ENCODE results near the gene NCAPG.
"Not testable (repeated sequence)": the region's sequence is repeated elsewhere in the genome, so short reads cannot be mapped to it uniquely, and the experiment has no call there.

NCAPG gene

DNA sequence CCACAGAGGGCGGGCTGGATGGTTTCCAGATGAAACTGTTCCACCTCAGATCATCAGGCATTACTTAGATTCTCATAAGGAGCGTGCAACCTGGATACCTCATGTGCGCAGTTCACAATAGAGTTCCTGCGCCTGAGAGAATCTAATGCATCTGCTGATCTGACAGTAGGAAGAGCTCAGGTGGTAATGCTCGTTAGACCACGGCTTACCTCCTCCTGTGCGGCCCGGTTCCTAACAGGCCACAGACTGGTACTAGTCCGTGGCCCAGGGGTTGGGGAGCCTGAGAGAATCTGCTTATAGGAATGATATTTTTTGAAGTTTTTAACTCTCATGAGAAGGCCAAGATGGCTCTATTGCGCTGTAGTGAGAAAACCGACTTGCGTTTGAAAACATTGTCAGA lies 5.4 kb downstream of the NCAPG start:
- peaks cover 15% of the 10 kb centered on the region for H3K36me3 Mint-ChIP-seq (ENCODE audit: low read depth)
- peaks cover 22% of the 10 kb centered on the region for H3K4me1 Mint-ChIP-seq
- TF ChIP-seq, protein P1, sequence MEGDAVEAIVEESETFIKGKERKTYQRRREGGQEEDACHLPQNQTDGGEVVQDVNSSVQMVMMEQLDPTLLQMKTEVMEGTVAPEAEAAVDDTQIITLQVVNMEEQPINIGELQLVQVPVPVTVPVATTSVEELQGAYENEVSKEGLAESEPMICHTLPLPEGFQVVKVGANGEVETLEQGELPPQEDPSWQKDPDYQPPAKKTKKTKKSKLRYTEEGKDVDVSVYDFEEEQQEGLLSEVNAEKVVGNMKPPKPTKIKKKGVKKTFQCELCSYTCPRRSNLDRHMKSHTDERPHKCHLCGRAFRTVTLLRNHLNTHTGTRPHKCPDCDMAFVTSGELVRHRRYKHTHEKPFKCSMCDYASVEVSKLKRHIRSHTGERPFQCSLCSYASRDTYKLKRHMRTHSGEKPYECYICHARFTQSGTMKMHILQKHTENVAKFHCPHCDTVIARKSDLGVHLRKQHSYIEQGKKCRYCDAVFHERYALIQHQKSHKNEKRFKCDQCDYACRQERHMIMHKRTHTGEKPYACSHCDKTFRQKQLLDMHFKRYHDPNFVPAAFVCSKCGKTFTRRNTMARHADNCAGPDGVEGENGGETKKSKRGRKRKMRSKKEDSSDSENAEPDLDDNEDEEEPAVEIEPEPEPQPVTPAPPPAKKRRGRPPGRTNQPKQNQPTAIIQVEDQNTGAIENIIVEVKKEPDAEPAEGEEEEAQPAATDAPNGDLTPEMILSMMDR (IDR thresholded peaks at IDR 0.05; ENCODE audit: unreplicated experiment in 3 of 3): no peak
- no peaks in the 10 kb centered on the region for H3K27me3 Mint-ChIP-seq (ENCODE audit: low read depth)
- no peaks in the 10 kb centered on the region for H3K9me3 Mint-ChIP-seq
- H3K27ac Mint-ChIP-seq: no peak overlapping the region
- H3K4me3 Mint-ChIP-seq: no peak overlapping the region

DNA sequence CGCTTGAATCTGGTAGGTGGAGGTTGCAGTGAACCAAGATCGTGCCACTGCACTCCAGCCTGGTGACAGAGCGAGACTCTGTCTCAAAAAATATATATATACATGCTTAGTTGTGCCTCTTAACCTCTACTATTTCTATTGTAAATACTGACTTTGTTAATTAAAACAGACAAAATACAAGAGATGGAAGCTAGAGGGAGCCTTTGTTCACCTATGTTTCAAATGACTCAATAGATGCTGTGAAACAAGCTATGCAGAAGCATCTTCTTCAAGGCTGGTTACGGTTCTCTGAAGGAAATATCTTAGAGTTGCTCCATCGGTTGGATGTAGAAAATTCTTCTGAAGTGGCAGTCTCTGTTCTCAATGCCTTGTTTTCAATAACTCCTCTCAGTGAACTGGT lies 6.2 kb downstream of the NCAPG start:
- Mint-ChIP-seq H3K4me3 (no peak overlapping the region), H3K4me1 (peaks cover 14% of the 10 kb centered on the region), H3K9me3 (no peaks in the 10 kb centered on the region), H3K27me3 (ENCODE audit: low read depth) (no peaks in the 10 kb centered on the region), H3K27ac (peak overlapping the region in 2 of 3 experiments; percentile 48 to 72), H3K36me3 (ENCODE audit: low read depth) (peaks cover 18% of the 10 kb centered on the region)
- TF ChIP-seq, protein P1 (IDR thresholded peaks at IDR 0.05; ENCODE audit: unreplicated experiment in 3 of 3): peak; percentile 45 to 63 (median 54)

DNA sequence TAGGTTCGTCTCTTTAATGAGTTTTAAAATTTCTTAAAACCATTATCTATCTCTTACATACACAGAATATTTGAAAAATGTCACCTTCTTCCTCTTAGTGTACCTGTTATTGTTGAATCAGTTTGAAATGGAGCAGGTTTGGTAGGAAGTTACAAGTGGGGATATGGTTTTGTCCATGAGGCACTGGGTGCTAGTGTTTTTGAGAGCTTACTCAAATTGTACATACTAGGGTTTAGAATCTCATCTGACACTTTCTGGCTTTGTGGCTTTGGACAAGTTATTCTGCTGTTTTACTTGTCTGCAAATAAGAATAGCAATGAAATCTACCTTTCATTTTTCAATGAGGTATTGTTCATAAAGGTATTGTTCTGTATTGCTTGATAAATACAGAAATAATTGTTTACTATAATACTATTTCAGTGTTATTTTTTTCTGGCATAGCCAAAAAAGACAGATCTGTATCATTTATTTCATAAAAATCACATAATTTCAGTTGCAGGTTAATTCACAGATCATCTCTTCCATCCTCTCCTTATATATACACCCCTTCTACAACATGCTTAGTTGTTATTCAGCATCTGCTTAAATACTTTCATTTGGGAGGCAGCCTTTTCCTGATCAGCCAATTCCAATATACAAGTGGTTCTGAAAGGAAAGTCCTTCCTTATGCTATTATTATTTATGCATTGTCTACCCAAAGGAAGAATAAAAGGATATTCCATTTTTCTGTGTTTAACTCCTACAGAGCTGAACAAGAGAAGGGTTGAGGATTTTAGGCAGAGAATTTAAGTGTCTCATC lies 13.3 kb downstream of the NCAPG start:
- Mint-ChIP-seq H3K9me3 (no peaks in the 10 kb centered on the region), H3K4me3 (no peak overlapping the region)

DNA sequence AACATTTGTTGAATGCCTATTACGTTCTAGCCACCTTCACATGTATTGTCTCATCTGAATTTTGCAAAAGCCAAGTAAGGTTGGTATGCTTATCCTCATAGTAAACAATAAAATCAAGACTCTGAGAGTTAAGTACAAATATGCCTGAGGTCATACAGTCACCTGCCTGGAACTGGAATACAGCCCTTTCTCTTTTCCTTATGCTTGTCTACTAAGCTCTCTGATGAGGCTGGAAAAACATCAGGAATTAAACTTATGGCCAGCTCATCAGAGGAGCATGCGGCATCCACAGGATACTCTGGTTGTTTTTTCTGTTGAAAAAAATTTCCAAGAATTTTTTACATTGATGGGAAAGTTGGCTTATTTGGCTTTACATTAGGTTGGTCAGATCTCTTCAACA lies 35.5 kb downstream of the NCAPG start:
- Mint-ChIP-seq H3K4me3 (no peak overlapping the region), H3K9me3 (peaks cover 10% of the 10 kb centered on the region), H3K36me3 (ENCODE audit: low read depth) (peaks cover 66% of the 10 kb centered on the region), H3K27me3 (ENCODE audit: low read depth) (no peaks in the 10 kb centered on the region), H3K27ac (no peak overlapping the region), H3K4me1 (no peaks in the 10 kb centered on the region)
- TF ChIP-seq, protein P1 (IDR thresholded peaks at IDR 0.05; ENCODE audit: unreplicated experiment in 3 of 3): no peak

More for the DNA sequence above, 13.3 kb downstream of the NCAPG start:
- H3K27me3 Mint-ChIP-seq (ENCODE audit: low read depth): no peaks in the 10 kb centered on the region
- H3K27ac Mint-ChIP-seq: no peak overlapping the region
- H3K36me3 Mint-ChIP-seq (ENCODE audit: low read depth): peaks cover 39% of the 10 kb centered on the region
- TF ChIP-seq, protein P1 (IDR thresholded peaks at IDR 0.05; ENCODE audit: unreplicated experiment in 3 of 3): no peak
- no peaks in the 10 kb centered on the region for H3K4me1 Mint-ChIP-seq

DNA sequence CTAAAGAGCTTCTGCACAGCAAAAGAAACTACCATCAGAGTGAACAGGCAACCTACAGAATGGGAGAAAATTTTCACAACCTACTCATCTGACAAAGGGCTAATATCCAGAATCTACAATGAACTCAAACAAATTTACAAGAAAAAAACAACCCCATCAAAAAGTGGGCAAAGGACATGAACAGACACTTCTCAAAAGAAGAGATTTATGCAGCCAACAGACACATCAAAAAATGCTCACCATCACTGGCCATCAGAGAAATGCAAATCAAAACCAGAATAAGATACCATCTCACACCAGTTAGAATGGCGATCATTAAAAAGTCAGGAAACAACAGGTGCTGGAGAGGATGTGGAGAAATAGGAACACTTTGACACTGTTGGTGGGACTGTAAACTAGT lies 39.5 kb downstream of the NCAPG start:
- H3K27ac Mint-ChIP-seq, H3K4me1 Mint-ChIP-seq: not testable (repeated sequence)

DNA sequence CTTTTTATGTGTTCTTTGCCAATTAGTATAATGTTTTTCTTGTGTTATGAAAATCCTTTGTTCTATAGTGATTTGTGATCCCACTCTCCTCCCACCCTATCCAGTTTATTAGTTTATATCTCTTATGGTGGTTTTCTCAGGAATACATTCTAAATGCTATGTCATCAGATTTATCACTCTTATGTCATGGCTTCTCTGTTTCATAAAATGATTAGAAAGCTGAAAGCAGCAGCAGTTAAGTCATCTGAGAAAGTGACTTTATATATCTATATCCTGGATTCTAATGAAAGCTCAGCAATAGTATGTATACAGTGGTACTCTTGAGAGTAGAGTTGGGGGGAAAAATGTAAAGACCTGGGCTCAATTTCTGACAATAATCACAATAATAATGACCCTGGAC lies 41.2 kb downstream of the NCAPG start:
- no peak overlapping the region for H3K4me3 Mint-ChIP-seq
- peak overlapping the region in 1 of 3 experiments; percentile 44 for H3K27ac Mint-ChIP-seq
- no peaks in the 10 kb centered on the region for H3K27me3 Mint-ChIP-seq (ENCODE audit: low read depth)
- TF ChIP-seq, protein P1 (IDR thresholded peaks at IDR 0.05; ENCODE audit: unreplicated experiment in 3 of 3): no peak
- no peaks in the 10 kb centered on the region for H3K4me1 Mint-ChIP-seq
- peaks cover 26% of the 10 kb centered on the region for H3K36me3 Mint-ChIP-seq (ENCODE audit: low read depth)
- peaks cover 11% of the 10 kb centered on the region for H3K9me3 Mint-ChIP-seq

More for the DNA sequence above, 39.5 kb downstream of the NCAPG start:
- peaks cover 11% of the 10 kb centered on the region for H3K9me3 Mint-ChIP-seq
- H3K27me3 Mint-ChIP-seq (ENCODE audit: low read depth); H3K4me3 Mint-ChIP-seq: not testable (repeated sequence)
- peaks cover 39% of the 10 kb centered on the region for H3K36me3 Mint-ChIP-seq (ENCODE audit: low read depth)

Measured in nephron (organoid).